Heart right ventricle (tissue), 16 donors: Measurements from ENCODE around the gene ADAM12. TPM values are rescaled to one million over a fixed set of nuclear protein-coding genes. Genes with fewer than 3 reads are reported as not detected.

Source experiments
- ATAC-seq, 8 donors: fragments of 200-7000 bp; cut with Tn5 transposase; one replicate each; pipeline ENCODE4 v1.9.1; 2020; ENCODE audit warnings: mild to moderate bottlenecking in 8 of 8, moderate library complexity in 8 of 8, moderate number of reproducible peaks in 1 of 8
- DNase-seq, 2 donors: peaks; one replicate each; pipeline ENCODE4 v3.0.0-alpha.2; 2020
- H3K27ac ChIP-seq, 10 donors: fragments of 200-600 bp; sonication (generic) in 2 of 10; one replicate each; pipeline versions ENCODE4 v1.5.0 to v1.8.0; 2020 to 2022; ENCODE audit warnings: mild to moderate bottlenecking in 3 of 10
- H3K27me3 ChIP-seq, 7 donors: fragments of 200-600 bp; one replicate each; pipeline ENCODE4 v1.8.0; 2021 to 2022; ENCODE audit warnings: mild to moderate bottlenecking in 2 of 7
- H3K36me3 ChIP-seq, 9 donors: fragments of 200-600 bp; sonication (generic) in 1 of 9; one replicate each; pipeline versions ENCODE4 v1.5.0 to v1.8.0; 2020 to 2022; ENCODE audit warnings: mild to moderate bottlenecking in 2 of 9
- H3K4me1 ChIP-seq, 9 donors: fragments of 200-600 bp; sonication (generic) in 1 of 9; one replicate each; pipeline versions ENCODE4 v1.5.0 to v1.8.0; 2020 to 2022; ENCODE audit warnings: mild to moderate bottlenecking in 4 of 9
- H3K4me3 ChIP-seq, 10 donors: fragments of 200-600 bp; sonication (generic) in 2 of 10; one replicate each; pipeline versions ENCODE4 v1.5.0 to v1.8.0; 2020 to 2022; ENCODE audit warnings: mild to moderate bottlenecking in 7 of 10, moderate library complexity in 2 of 10
- H3K9me3 ChIP-seq, 11 donors: fragments of 200-600 bp in 10 of 11; sonication (generic) in 2 of 11; one replicate each; pipeline versions ENCODE4 v1.5.0 to v1.8.0; 2013 to 2022; ENCODE audit warnings: mild to moderate bottlenecking in 2 of 11, control low read depth in 1 of 11, moderate library complexity in 1 of 11
- CTCF ChIP-seq, 9 donors: fragments of 200-600 bp; sonication (generic) in 2 of 9; IDR thresholded peaks; one replicate each; pipeline versions ENCODE4 v1.5.0 to v1.8.0; 2021 to 2022; ENCODE audit warnings: antibody characterized with exemption in 9 of 9, mild to moderate bottlenecking in 5 of 9, moderate library complexity in 1 of 9
- WGBS, 2 donors: extraction: QIAGEN DNeasy Blood & Tissue Kit; methylation state at CpG; one replicate each; pipeline ENCODE4 v1.1.7; 2013; ENCODE audit warnings: inconsistent platforms in 1 of 2; 5-methylcytosine and 5-hydroxymethylcytosine counted together
- intact Hi-C, 10 donors: fragments of 100-400 bp; cut with DNase I; formaldehyde crosslinking; loops; one replicate each; pipeline versions ENCODE4 v1.11.1 to v1.14.2; 2022
- polyA plus RNA-seq, 2 donors: library from polyadenylated mRNA; stranded (reverse); fragments of 200-250 nt; gene quantifications; one replicate each; pipeline ENCODE4 v1.2.3, GENCODE V29; 2013
- total RNA-seq, 10 donors: library from RNA; stranded (reverse); fragmentation: NEBNext Ultra II Directional in 3 of 10; extraction: Animal tissue kit (Norgen Biotek cat#: 25700) in 3 of 10; gene quantifications; one replicate each; pipeline versions ENCODE4 v1.2.1 to v1.2.4, GENCODE V29; 2021 to 2023
- donor health status: Arrhythmogenic right ventricular cardiomyopathy.
- donor health status: ischemic (EF 13 %, LVEDD 7.1; RV severe dilation, severe dysfunction).
- donor health status: healthy with polysubstance abuse.
- donor health status: DM: no; HTN: yes; CAD: no.
- donor health status: DM: no; HTN: no; CAD: no.
- donor health status: ischemic (EF 25% LVEDD 6.9; RV normal size, moderate dysfunction).
- donor health status: ischemic (EF 25% LVEDD 5.7; RV mildly dilated, moderate dysfunction).
- donor health status: healthy.
- donor health status: DM: yes; HTN: yes; CAD: no.
- donor health status: Ischemic cardiomyopathy.
- donor health status: ischemic (EF 35%, LVEDD 5.7; RV mildly dilated, moderate dysfunction).
- donor health status: nonischemic (EF 11% LVEDD 7.7; RV severe dilation, severe dysfunction).
- donor health status: DM: yes; HTN: yes; CAD: no.
- donor health status: PGD.
- donor health status: ischemic (EF 29% LVEDD 5.4; RV normal size, mild dysfunction).
- donor health status: nonischemic (EF 23%, LVEDD 6.1; RV moderate dilation, normal function).

ADAM12 gene
- total and polyA plus RNA-seq, 12 donors, result 0.07 to 6.9 (median 0.47) TPM

GRCh38 chr10:126036515-126036914 is 351.8 kb downstream of the ADAM12 start:
- intact Hi-C loops, result no loop called here
- no peak for DNase-seq
- no peak for ATAC-seq
- H3K27ac ChIP-seq, result no peak overlapping the region
- H3K4me1 ChIP-seq, result peaks cover 0 to 7% (median 4%) of the 10 kb centered on the region in 9 donors
- no peaks in the 10 kb centered on the region for H3K27me3 ChIP-seq
- peaks cover 0 to 27% (median 13%) of the 10 kb centered on the region in 11 donors for H3K9me3 ChIP-seq
- H3K4me3 ChIP-seq, result no peak overlapping the region
- WGBS, 2 donors, result 85 to 86% methylated on average over 5 of the region's 5 CpGs
- no peak for TF ChIP-seq CTCF (IDR thresholded peaks at IDR 0.05)
- H3K36me3 ChIP-seq, result no peaks in the 10 kb centered on the region

GRCh38 chr10:126034586-126034985 is 353.7 kb downstream of the ADAM12 start:
- peaks cover 0 to 27% (median 13%) of the 10 kb centered on the region in 11 donors for H3K9me3 ChIP-seq
- H3K27ac ChIP-seq, result no peak overlapping the region
- intact Hi-C loops, result loop anchor here in 1 of 10 donors (1.0 kb wide), 1 partner anchor 15 kb away; no protein-coding TSS in a partner anchor
- H3K36me3 ChIP-seq, result no peaks in the 10 kb centered on the region
- TF ChIP-seq CTCF (IDR thresholded peaks at IDR 0.05), result no peak
- DNase-seq, result no peak
- H3K27me3 ChIP-seq, result no peaks in the 10 kb centered on the region
- no peak overlapping the region for H3K4me3 ChIP-seq
- no peak for ATAC-seq
- 94 to 99% methylated on average over 2 of the region's 2 CpGs for WGBS, 2 donors
- H3K4me1 ChIP-seq, result no peaks in the 10 kb centered on the region

GRCh38 chr10:126029999-126030398 is 358.3 kb downstream of the ADAM12 start:
- Histone ChIP-seq H3K27ac (no peak overlapping the region), H3K4me3 (no peak overlapping the region), H3K27me3 (no peaks in the 10 kb centered on the region), H3K36me3 (no peaks in the 10 kb centered on the region), H3K9me3 (peaks cover 0 to 53% (median 23%) of the 10 kb centered on the region in 11 donors), H3K4me1 (no peaks in the 10 kb centered on the region)
- DNase-seq (no peak), ATAC-seq (no peak)
- 88% methylated on average over 3 of the region's 3 CpGs for WGBS, 2 donors
- intact Hi-C loops, result no loop called here
- no peak for TF ChIP-seq CTCF (IDR thresholded peaks at IDR 0.05)

- H3K27me3 ChIP-seq, result no peaks in the 10 kb centered on the region
- H3K4me3 ChIP-seq, result no peak overlapping the region
- DNase-seq, result no peak
- intact Hi-C loops, result no loop called here
- peaks cover 0 to 31% (median 7%) of the 10 kb centered on the region in 11 donors for H3K9me3 ChIP-seq
- H3K36me3 ChIP-seq, result no peaks in the 10 kb centered on the region
- no peak overlapping the region for H3K27ac ChIP-seq
- WGBS, 2 donors, result 80 to 82% methylated on average over 1 of the region's 1 CpG
- no peak for ATAC-seq
- H3K4me1 ChIP-seq, result no peaks in the 10 kb centered on the region
- TF ChIP-seq CTCF (IDR thresholded peaks at IDR 0.05), result no peak
Observed at GRCh38 chr10:126027692-126028091, 360.6 kb downstream of the ADAM12 start.
